Heart left ventricle (tissue), 13 donors: ENCODE measurements around the gene TJP3.

ENCODE experiments used
- CTCF ChIP-seq, 12 donors: fragments of 200-600 bp; sonication (generic) in 4 of 12; IDR thresholded peaks; one replicate each; pipeline versions ENCODE4 v1.5.0 to v1.8.0; 2018 to 2022; ENCODE audit warnings: antibody characterized with exemption in 12 of 12, mild to moderate bottlenecking in 5 of 12
- POLR2A ChIP-seq, 2 donors: fragments of 450-650 bp; IDR thresholded peaks; one replicate each; pipeline ENCODE4 v1.6.1; 2017; ENCODE audit warnings: antibody characterized with exemption in 2 of 2, mild to moderate bottlenecking in 2 of 2, moderate library complexity in 2 of 2
- donor health status: ischemic (EF 13 %, LVEDD 7.1; RV severe dilation, severe dysfunction).
- donor health status: DM: no; HTN: yes; CAD: no.
- donor health status: DM: no; HTN: no; CAD: no.
- donor health status: ischemic (EF 25% LVEDD 6.9; RV normal size, moderate dysfunction).
- donor health status: ischemic (EF 25% LVEDD 5.7; RV mildly dilated, moderate dysfunction).
- donor health status: ischemic (EF 35%, LVEDD 5.7; RV mildly dilated, moderate dysfunction).
- donor health status: nonischemic (EF 11% LVEDD 7.7; RV severe dilation, severe dysfunction).
- donor health status: DM: yes; HTN: yes; CAD: no.
- donor health status: PGD.
- donor health status: ischemic (EF 29% LVEDD 5.4; RV normal size, mild dysfunction).
- donor health status: nonischemic (EF 23%, LVEDD 6.1; RV moderate dilation, normal function).

GRCh38 chr19:3673506-3674439 is 34.4 kb upstream of the TJP3 start:
- TF ChIP-seq POLR2A (IDR thresholded peaks at IDR 0.05) (no peak), CTCF (IDR thresholded peaks at IDR 0.05) (no peak)
